Peyer's patch (tissue), 4 donors: ENCODE measurements around the gene CDKN2A.

Source experiments
- POLR2A ChIP-seq, 2 donors: fragments of 450-650 bp; IDR thresholded peaks; one replicate each; pipeline ENCODE4 v1.5.1; 2017; ENCODE audit warnings: antibody characterized with exemption in 2 of 2, mild to moderate bottlenecking in 2 of 2, moderate library complexity in 2 of 2
- TF ChIP-seq, protein P1 (sequence below), 6 experiments: fragments of 450-650 bp in 4 of 6; fragments of 200-600 bp in 2 of 6; sonication (generic) in 1 of 6; IDR thresholded peaks; one replicate each; pipeline ENCODE4 v1.5.1; 2017 to 2019; ENCODE audit warnings: antibody characterized with exemption in 6 of 6, mild to moderate bottlenecking in 3 of 6, moderate library complexity in 1 of 6

DNA sequence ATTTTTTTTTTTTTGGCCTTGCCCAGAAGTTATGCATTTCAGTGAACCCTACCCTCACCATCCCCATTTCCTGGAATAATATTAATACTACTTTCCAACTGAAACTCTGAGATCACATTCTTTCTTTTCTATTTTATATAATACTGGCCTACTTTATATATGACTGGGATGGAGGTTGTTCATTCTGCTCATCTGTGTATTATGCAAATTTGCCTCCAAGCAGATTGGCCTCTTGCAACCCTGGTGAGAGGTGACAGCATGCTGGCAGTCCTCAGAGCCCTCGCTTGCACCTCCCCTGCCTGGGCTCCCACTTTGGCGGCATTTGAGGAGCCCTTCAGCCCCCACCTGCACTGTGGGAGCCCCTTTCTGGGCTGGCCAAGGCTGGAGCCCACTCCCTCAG lies 35.4 kb downstream of the CDKN2A start:
- TF ChIP-seq, protein P1, sequence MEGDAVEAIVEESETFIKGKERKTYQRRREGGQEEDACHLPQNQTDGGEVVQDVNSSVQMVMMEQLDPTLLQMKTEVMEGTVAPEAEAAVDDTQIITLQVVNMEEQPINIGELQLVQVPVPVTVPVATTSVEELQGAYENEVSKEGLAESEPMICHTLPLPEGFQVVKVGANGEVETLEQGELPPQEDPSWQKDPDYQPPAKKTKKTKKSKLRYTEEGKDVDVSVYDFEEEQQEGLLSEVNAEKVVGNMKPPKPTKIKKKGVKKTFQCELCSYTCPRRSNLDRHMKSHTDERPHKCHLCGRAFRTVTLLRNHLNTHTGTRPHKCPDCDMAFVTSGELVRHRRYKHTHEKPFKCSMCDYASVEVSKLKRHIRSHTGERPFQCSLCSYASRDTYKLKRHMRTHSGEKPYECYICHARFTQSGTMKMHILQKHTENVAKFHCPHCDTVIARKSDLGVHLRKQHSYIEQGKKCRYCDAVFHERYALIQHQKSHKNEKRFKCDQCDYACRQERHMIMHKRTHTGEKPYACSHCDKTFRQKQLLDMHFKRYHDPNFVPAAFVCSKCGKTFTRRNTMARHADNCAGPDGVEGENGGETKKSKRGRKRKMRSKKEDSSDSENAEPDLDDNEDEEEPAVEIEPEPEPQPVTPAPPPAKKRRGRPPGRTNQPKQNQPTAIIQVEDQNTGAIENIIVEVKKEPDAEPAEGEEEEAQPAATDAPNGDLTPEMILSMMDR (IDR thresholded peaks at IDR 0.05) = no peak
- no peak for TF ChIP-seq POLR2A (IDR thresholded peaks at IDR 0.05)
